GM12878 (cell line): ENCODE data around the gene TK1. TPM values are rescaled to one million over a fixed set of nuclear protein-coding genes. Genes with fewer than 3 reads are reported as not detected.

ENCODE experiments used
- BACH1 ChIP-seq: fragments of 450-650 bp; IDR thresholded peaks from 2 replicates; pipeline ENCODE4 v1.6.1; 2017; ENCODE audit warnings: mild to moderate bottlenecking, borderline replicate concordance
- BHLHE40 ChIP-seq, 2 experiments: fragments of 450-650 bp in 1 of 2; IDR thresholded peaks; 2 replicates each; pipeline ENCODE4 v1.6.1; 2011 to 2017; ENCODE audit warnings: low read depth in 2 of 2, borderline replicate concordance in 1 of 2, improper control_type of control experiment in 1 of 2, low read length in 1 of 2, mild to moderate bottlenecking in 1 of 2
- FOXK2 ChIP-seq: fragments of 450-650 bp; IDR thresholded peaks from 2 replicates; pipeline ENCODE4 v1.6.1; 2017; ENCODE audit warnings: mild to moderate bottlenecking, moderate library complexity
- GATAD2B ChIP-seq: fragments of 450-650 bp; conservative IDR thresholded peaks from 2 replicates; pipeline ENCODE4 v1.6.1; 2017; ENCODE audit warnings: low read depth, mild to moderate bottlenecking, moderate library complexity
- IKZF1 ChIP-seq: fragments of 450-650 bp; conservative IDR thresholded peaks from 2 replicates; pipeline ENCODE4 v1.6.1; 2017; ENCODE audit warnings: antibody characterized with exemption, mild to moderate bottlenecking
- KLF5 ChIP-seq: fragments of 450-650 bp; IDR thresholded peaks from 2 replicates; pipeline ENCODE4 v1.6.1; 2014; ENCODE audit warnings: mild to moderate bottlenecking; ENCODE audit not compliant: partially characterized antibody
- MTA2 ChIP-seq: fragments of 450-650 bp; IDR thresholded peaks from 2 replicates; pipeline ENCODE4 v1.6.1; 2016; ENCODE audit warnings: low read depth, mild to moderate bottlenecking, moderate library complexity
- MTA3 ChIP-seq: IDR thresholded peaks from 2 replicates; pipeline ENCODE4 v1.6.1; 2012; ENCODE audit warnings: low read length, inconsistent platforms, borderline replicate concordance
- NR2C1 ChIP-seq: fragments of 450-650 bp; IDR thresholded peaks from 2 replicates; pipeline ENCODE4 v1.6.1; 2017; ENCODE audit warnings: antibody characterized with exemption, mild to moderate bottlenecking, moderate library complexity
- POLR2A ChIP-seq: IDR thresholded peaks from 2 replicates; pipeline ENCODE4 v1.6.1; 2011; ENCODE audit warnings: low read depth, mild to moderate bottlenecking, low read length
- RBBP5 ChIP-seq: fragments of 200-600 bp; sonication (generic); conservative IDR thresholded peaks from 2 replicates; pipeline ENCODE4 v1.6.1; 2016
- RUNX3 ChIP-seq: IDR thresholded peaks from 2 replicates; pipeline ENCODE4 v1.6.1; 2012; ENCODE audit warnings: low read length, inconsistent platforms
- TCF7 ChIP-seq: IDR thresholded peaks from 2 replicates; pipeline ENCODE4 v1.6.1; 2014; ENCODE audit warnings: antibody characterized with exemption, borderline replicate concordance
- ZNF622 ChIP-seq: fragments of 450-650 bp; IDR thresholded peaks from 2 replicates; pipeline ENCODE4 v1.6.1; 2017; ENCODE audit warnings: mild to moderate bottlenecking, inconsistent platforms
- polyA plus RNA-seq, 11 experiments: library from polyadenylated mRNA; depleted of rRNA in 4 of 11; unstranded in 6 of 11; stranded (reverse) in 5 of 11; fragments of >200 nt; fragmentation: Nextera tagmentation in 4 of 11; fragmentation: Illumina TruSeq in 1 of 11; extraction: Ambion mirVana in 4 of 11; extraction: Trizol in 1 of 11; gene quantifications; 1 replicate in 1 of 11; 2 replicates in 10 of 11; pipeline versions ENCODE4 v1.2.1 to v1.2.3, GENCODE V29; 2011 to 2016; ENCODE audit warnings: inconsistent platforms in 2 of 11, missing spikeins in 2 of 11, low read depth in 1 of 11
- total RNA-seq, 4 experiments: library from RNA; depleted of rRNA in 3 of 4; stranded (reverse); fragments of >200 nt in 3 of 4; fragmentation: Illumina TruSeq in 1 of 4; extraction: Trizol in 1 of 4; gene quantifications; 2 replicates each; pipeline versions ENCODE4 v1.2.1 to v1.2.3, GENCODE V29; 2013 to 2021
- TF ChIP-seq, protein P1 (sequence below): fragments of 450-650 bp; IDR thresholded peaks from 2 replicates; pipeline ENCODE4 v1.6.1; 2017; ENCODE audit warnings: borderline replicate concordance
- TF ChIP-seq, protein P2 (sequence below): IDR thresholded peaks from 2 replicates; pipeline ENCODE4 v1.6.1; 2012; ENCODE audit warnings: low read depth, low read length, improper control_type of control experiment
- TF ChIP-seq, protein P3 (sequence below): IDR thresholded peaks from 2 replicates; pipeline ENCODE4 v1.6.1; 2012; ENCODE audit warnings: improper control_type of control experiment, low read depth, low read length; ENCODE audit not compliant: insufficient replicate concordance
- TF ChIP-seq, protein P4 (sequence below): fragments of 450-650 bp; IDR thresholded peaks from 2 replicates; pipeline ENCODE4 v1.6.1; 2017; ENCODE audit warnings: mild to moderate bottlenecking, moderate library complexity

TK1 gene
- total and polyA plus RNA-seq, 10 of the 15 experiments (the other 5 are each of a cell fraction or from before 2014, with no cell fraction given), result 4.6 to 175 (median 77.9) TPM

DNA sequence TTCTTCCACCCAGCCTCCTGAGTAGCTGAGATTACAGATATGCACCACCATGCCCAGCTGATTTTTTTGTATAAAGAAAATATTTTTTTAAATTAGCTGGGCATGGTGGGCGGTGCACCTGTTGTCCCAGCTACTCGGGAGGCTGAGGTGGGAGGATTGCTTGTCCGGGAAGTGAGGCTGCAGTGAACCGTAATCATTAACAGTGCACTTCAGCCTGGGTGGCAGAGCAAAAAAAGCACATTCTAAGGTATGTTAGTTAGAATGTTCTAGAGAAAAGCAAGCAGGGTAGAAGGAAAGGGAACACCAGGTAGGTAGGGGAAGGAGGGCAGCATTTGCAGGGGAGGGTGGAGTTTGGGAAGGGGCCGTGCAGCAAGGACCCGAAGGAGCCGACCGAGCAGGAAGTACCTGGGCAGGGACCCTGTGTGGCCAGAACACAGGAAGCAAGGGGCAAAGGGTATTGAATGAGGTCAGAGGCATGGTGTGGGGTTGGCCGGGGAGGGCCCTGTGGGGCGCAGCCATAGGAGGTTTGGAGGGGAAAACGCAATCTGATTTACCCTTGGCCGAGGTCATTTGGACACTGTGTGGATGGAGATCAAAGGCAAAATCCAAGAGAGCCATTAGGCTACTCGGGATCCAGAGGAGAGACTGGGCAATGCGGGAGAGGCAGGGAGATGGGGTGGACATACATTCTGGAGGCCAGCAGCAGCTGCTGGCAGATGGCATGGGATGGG, 38.4 kb downstream of the TK1 start (continued):
- TF ChIP-seq, protein P1, sequence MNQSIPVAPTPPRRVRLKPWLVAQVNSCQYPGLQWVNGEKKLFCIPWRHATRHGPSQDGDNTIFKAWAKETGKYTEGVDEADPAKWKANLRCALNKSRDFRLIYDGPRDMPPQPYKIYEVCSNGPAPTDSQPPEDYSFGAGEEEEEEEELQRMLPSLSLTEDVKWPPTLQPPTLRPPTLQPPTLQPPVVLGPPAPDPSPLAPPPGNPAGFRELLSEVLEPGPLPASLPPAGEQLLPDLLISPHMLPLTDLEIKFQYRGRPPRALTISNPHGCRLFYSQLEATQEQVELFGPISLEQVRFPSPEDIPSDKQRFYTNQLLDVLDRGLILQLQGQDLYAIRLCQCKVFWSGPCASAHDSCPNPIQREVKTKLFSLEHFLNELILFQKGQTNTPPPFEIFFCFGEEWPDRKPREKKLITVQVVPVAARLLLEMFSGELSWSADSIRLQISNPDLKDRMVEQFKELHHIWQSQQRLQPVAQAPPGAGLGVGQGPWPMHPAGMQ, result no peak
- TF ChIP-seq, protein P2, sequence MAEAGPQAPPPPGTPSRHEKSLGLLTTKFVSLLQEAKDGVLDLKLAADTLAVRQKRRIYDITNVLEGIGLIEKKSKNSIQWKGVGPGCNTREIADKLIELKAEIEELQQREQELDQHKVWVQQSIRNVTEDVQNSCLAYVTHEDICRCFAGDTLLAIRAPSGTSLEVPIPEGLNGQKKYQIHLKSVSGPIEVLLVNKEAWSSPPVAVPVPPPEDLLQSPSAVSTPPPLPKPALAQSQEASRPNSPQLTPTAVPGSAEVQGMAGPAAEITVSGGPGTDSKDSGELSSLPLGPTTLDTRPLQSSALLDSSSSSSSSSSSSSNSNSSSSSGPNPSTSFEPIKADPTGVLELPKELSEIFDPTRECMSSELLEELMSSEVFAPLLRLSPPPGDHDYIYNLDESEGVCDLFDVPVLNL, result no peak
- TF ChIP-seq BACH1, result no peak
- TF ChIP-seq POLR2A, result no peak
- TF ChIP-seq RBBP5, result no peak
- TF ChIP-seq IKZF1, result peak; percentile 25
- TF ChIP-seq, protein P3, sequence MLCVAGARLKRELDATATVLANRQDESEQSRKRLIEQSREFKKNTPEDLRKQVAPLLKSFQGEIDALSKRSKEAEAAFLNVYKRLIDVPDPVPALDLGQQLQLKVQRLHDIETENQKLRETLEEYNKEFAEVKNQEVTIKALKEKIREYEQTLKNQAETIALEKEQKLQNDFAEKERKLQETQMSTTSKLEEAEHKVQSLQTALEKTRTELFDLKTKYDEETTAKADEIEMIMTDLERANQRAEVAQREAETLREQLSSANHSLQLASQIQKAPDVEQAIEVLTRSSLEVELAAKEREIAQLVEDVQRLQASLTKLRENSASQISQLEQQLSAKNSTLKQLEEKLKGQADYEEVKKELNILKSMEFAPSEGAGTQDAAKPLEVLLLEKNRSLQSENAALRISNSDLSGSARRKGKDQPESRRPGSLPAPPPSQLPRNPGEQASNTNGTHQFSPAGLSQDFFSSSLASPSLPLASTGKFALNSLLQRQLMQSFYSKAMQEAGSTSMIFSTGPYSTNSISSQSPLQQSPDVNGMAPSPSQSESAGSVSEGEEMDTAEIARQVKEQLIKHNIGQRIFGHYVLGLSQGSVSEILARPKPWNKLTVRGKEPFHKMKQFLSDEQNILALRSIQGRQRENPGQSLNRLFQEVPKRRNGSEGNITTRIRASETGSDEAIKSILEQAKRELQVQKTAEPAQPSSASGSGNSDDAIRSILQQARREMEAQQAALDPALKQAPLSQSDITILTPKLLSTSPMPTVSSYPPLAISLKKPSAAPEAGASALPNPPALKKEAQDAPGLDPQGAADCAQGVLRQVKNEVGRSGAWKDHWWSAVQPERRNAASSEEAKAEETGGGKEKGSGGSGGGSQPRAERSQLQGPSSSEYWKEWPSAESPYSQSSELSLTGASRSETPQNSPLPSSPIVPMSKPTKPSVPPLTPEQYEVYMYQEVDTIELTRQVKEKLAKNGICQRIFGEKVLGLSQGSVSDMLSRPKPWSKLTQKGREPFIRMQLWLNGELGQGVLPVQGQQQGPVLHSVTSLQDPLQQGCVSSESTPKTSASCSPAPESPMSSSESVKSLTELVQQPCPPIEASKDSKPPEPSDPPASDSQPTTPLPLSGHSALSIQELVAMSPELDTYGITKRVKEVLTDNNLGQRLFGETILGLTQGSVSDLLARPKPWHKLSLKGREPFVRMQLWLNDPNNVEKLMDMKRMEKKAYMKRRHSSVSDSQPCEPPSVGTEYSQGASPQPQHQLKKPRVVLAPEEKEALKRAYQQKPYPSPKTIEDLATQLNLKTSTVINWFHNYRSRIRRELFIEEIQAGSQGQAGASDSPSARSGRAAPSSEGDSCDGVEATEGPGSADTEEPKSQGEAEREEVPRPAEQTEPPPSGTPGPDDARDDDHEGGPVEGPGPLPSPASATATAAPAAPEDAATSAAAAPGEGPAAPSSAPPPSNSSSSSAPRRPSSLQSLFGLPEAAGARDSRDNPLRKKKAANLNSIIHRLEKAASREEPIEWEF, result no peak
- TF ChIP-seq ZNF622, result no peak
- TF ChIP-seq TCF7, result no peak
- TF ChIP-seq GATAD2B, result 0 out of 2 replicates have a peak, but pooled peaks have one; percentile 20
- no peak for TF ChIP-seq RUNX3
- TF ChIP-seq, protein P4, sequence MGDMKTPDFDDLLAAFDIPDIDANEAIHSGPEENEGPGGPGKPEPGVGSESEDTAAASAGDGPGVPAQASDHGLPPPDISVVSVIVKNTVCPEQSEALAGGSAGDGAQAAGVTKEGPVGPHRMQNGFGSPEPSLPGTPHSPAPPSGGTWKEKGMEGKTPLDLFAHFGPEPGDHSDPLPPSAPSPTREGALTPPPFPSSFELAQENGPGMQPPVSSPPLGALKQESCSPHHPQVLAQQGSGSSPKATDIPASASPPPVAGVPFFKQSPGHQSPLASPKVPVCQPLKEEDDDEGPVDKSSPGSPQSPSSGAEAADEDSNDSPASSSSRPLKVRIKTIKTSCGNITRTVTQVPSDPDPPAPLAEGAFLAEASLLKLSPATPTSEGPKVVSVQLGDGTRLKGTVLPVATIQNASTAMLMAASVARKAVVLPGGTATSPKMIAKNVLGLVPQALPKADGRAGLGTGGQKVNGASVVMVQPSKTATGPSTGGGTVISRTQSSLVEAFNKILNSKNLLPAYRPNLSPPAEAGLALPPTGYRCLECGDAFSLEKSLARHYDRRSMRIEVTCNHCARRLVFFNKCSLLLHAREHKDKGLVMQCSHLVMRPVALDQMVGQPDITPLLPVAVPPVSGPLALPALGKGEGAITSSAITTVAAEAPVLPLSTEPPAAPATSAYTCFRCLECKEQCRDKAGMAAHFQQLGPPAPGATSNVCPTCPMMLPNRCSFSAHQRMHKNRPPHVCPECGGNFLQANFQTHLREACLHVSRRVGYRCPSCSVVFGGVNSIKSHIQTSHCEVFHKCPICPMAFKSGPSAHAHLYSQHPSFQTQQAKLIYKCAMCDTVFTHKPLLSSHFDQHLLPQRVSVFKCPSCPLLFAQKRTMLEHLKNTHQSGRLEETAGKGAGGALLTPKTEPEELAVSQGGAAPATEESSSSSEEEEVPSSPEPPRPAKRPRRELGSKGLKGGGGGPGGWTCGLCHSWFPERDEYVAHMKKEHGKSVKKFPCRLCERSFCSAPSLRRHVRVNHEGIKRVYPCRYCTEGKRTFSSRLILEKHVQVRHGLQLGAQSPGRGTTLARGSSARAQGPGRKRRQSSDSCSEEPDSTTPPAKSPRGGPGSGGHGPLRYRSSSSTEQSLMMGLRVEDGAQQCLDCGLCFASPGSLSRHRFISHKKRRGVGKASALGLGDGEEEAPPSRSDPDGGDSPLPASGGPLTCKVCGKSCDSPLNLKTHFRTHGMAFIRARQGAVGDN, result peak; percentile 51; the same call in 1 of the 2 replicates
- peak; percentile 53 for TF ChIP-seq NR2C1
- no peak for TF ChIP-seq KLF5
- TF ChIP-seq FOXK2, result no peak
- 0 out of 2 replicates have a peak, but pooled peaks have one; percentile 17 for TF ChIP-seq MTA2
- no peak for TF ChIP-seq MTA3
- TF ChIP-seq BHLHE40 (IDR thresholded peaks at IDR 0.05; ENCODE audit: borderline replicate concordance in 1 of 2, low read depth in 2 of 2, low read length in 1 of 2), result no peak
